Breast epithelium (tissue), 4 donors: ENCODE results near the gene S100A1. TPM values are rescaled to one million over a fixed set of nuclear protein-coding genes. Genes with fewer than 3 reads are reported as not detected.
A peak's percentile ranks its signal among the peaks of the same experiment; 100 is the strongest.

Experiments used
- DNase-seq, 2 donors: peaks; one replicate each; pipeline ENCODE4 v3.0.0-alpha.2; 2019; ENCODE audit warnings: low spot score in 2 of 2
- H3K27ac ChIP-seq, 2 donors: fragments of 200-600 bp; sonication (generic) in 1 of 2; one replicate each; pipeline ENCODE4 v1.5.1; 2016 to 2019; ENCODE audit warnings: mild to moderate bottlenecking in 1 of 2
- H3K27me3 ChIP-seq, 2 donors: fragments of 200-600 bp; sonication (generic) in 1 of 2; one replicate each; pipeline versions ENCODE4 v1.5.1 to v1.6.0; 2017 to 2019; ENCODE audit warnings: control low read depth in 1 of 2, mild to moderate bottlenecking in 1 of 2
- H3K36me3 ChIP-seq: fragments of 200-600 bp; one replicate; pipeline ENCODE4 v1.5.1; 2019
- H3K4me1 ChIP-seq, 2 donors: fragments of 200-600 bp; sonication (generic); one replicate each; pipeline ENCODE4 v1.5.1; 2016 to 2019; ENCODE audit warnings: control low read depth in 1 of 2
- H3K4me3 ChIP-seq, 3 donors: fragments of 200-600 bp; sonication (generic); 1 replicate in 2 of 3; 2 replicates in 1 of 3; pipeline ENCODE4 v1.5.1; 2016 to 2019; ENCODE audit warnings: mild to moderate bottlenecking in 3 of 3, moderate library complexity in 2 of 3
- H3K9me3 ChIP-seq, 2 donors: fragments of 200-600 bp; sonication (generic) in 1 of 2; one replicate each; pipeline ENCODE4 v1.5.1; 2016 to 2019; ENCODE audit warnings: control low read depth in 1 of 2
- POLR2A ChIP-seq: fragments of 450-650 bp; IDR thresholded peaks from one replicate; pipeline ENCODE4 v1.6.1; 2016; ENCODE audit warnings: antibody characterized with exemption, mild to moderate bottlenecking, moderate library complexity
- POLR2AphosphoS5 ChIP-seq, 3 donors: sonication (generic); formaldehyde crosslinking; IDR thresholded peaks; one replicate each; pipeline ENCODE4 v1.6.1; 2017; ENCODE audit warnings: antibody characterized with exemption in 3 of 3
- intact Hi-C: fragments of 100-400 bp; cut with DNase I; formaldehyde crosslinking; loops from one replicate; pipeline ENCODE4 v1.15.1; 2023; ENCODE audit warnings: low total_unique reads
- total RNA-seq, 3 donors: library from RNA; depleted of rRNA; stranded (reverse); fragments of >200 nt; gene quantifications; one replicate each; pipeline ENCODE4 v1.1.0, GENCODE V29; 2016
- TF ChIP-seq, protein P1 (sequence below), 3 donors: fragments of 450-650 bp; IDR thresholded peaks; one replicate each; pipeline ENCODE4 v1.5.1; 2016 to 2017; ENCODE audit warnings: antibody characterized with exemption in 3 of 3, mild to moderate bottlenecking in 3 of 3, moderate library complexity in 3 of 3

The S100A1 gene
- total RNA-seq, 3 donors from 2014 or later: 6.1 to 40.0 (median 28.5) TPM

DNA sequence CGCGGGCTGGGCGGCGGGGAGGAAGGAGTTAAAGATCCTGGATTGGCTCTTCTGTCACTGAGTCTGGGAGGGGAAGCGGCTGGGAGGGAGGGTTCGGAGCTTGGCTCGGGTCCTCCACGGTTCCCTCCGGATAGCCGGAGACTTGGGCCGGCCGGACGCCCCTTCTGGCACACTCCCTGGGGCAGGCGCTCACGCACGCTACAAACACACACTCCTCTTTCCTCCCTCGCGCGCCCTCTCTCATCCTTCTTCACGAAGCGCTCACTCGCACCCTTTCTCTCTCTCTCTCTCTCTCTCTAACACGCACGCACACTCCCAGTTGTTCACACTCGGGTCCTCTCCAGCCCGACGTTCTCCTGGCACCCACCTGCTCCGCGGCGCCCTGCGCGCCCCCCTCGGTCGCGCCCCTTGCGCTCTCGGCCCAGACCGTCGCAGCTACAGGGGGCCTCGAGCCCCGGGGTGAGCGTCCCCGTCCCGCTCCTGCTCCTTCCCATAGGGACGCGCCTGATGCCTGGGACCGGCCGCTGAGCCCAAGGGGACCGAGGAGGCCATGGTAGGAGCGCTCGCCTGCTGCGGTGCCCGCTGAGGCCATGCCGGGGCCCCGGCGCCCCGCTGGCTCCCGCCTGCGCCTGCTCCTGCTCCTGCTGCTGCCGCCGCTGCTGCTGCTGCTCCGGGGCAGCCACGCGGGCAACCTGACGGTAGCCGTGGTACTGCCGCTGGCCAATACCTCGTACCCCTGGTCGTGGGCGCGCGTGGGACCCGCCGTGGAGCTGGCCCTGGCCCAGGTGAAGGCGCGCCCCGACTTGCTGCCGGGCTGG, 50.5 kb downstream of the S100A1 start, which contains the start of gene NPR1:
Gene NPR1, plus strand, starts transcription at position 170 of the 818 bp plus-strand sequence. Its CDS starts 421 bp downstream, at position 591.
- H3K27ac ChIP-seq: peak within 1 kb of the TSS; percentile 29 to 68
- H3K36me3 ChIP-seq: no peaks in the 10 kb centered on the region
- intact Hi-C loops: loop anchor here (10.0 kb wide), 1 partner anchor 96 kb away; the partner anchor contains the start of gene SLC27A3
- peaks cover 0 to 10% of the 10 kb centered on the region in 2 donors for H3K27me3 ChIP-seq
- TF ChIP-seq POLR2A: no peak
- TF ChIP-seq, protein P1, sequence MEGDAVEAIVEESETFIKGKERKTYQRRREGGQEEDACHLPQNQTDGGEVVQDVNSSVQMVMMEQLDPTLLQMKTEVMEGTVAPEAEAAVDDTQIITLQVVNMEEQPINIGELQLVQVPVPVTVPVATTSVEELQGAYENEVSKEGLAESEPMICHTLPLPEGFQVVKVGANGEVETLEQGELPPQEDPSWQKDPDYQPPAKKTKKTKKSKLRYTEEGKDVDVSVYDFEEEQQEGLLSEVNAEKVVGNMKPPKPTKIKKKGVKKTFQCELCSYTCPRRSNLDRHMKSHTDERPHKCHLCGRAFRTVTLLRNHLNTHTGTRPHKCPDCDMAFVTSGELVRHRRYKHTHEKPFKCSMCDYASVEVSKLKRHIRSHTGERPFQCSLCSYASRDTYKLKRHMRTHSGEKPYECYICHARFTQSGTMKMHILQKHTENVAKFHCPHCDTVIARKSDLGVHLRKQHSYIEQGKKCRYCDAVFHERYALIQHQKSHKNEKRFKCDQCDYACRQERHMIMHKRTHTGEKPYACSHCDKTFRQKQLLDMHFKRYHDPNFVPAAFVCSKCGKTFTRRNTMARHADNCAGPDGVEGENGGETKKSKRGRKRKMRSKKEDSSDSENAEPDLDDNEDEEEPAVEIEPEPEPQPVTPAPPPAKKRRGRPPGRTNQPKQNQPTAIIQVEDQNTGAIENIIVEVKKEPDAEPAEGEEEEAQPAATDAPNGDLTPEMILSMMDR (IDR thresholded peaks at IDR 0.05): no peak
- TF ChIP-seq POLR2AphosphoS5 (IDR thresholded peaks at IDR 0.05): no peak
- H3K9me3 ChIP-seq: no peaks in the 10 kb centered on the region
- DNase-seq: no peak
- peaks cover 7 to 10% of the 10 kb centered on the region in 2 donors for H3K4me1 ChIP-seq
- peak within 1 kb of the TSS; percentile 62 to 92 (median 69) for H3K4me3 ChIP-seq

DNA sequence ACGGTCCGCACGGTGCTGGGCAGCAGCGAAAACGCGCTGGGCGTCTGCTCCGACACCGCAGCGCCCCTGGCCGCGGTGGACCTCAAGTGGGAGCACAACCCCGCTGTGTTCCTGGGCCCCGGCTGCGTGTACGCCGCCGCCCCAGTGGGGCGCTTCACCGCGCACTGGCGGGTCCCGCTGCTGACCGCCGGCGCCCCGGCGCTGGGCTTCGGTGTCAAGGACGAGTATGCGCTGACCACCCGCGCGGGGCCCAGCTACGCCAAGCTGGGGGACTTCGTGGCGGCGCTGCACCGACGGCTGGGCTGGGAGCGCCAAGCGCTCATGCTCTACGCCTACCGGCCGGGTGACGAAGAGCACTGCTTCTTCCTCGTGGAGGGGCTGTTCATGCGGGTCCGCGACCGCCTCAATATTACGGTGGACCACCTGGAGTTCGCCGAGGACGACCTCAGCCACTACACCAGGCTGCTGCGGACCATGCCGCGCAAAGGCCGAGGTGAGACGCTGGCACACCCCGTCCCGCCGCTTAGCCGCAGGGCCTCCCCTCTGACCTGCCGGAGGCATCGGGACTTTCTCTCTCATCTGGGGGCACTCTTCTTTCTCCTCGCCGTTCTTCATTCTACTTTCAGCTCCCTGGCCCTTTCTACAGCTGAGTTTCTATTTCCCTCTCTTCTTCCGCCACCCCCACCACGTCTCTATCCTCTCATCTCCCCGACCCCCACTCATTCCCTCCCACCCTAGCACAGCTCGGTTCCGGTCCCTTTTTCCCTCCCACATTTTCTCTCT, 51.3 kb downstream of the S100A1 start:
- intact Hi-C loops: loop anchor here (10.0 kb wide), 1 partner anchor 95 kb away; the partner anchor contains the start of gene SLC27A3

DNA sequence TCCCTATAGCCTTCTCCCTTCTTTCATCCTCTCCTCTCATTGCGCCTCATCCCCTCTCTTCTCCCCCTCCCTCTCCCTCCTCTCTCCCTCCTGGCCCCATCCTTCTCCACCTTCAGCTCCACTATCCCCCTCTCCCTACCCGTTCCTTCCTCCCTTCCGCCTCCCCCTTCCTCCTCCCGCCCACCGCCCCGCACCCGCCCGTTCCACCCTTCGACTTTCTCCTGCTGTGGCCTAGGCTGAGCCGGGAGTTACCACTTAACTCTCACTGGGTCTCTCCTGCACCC, 51.8 kb downstream of the S100A1 start:
- Histone ChIP-seq H3K27ac (peak overlapping the region in 1 of 2 donors; percentile 68), H3K36me3 (no peaks in the 10 kb centered on the region), H3K4me1 (peaks cover 7 to 10% of the 10 kb centered on the region in 2 donors), H3K9me3 (no peaks in the 10 kb centered on the region), H3K4me3 (peak overlapping the region; percentile 62 to 92 (median 69)), H3K27me3 (peaks cover 0 to 10% of the 10 kb centered on the region in 2 donors)
- TF ChIP-seq POLR2AphosphoS5 (IDR thresholded peaks at IDR 0.05) (no peak), POLR2A (no peak)
- TF ChIP-seq, protein P1 (IDR thresholded peaks at IDR 0.05): no peak
- intact Hi-C loops: no loop called here
- no peak for DNase-seq

More for the DNA sequence above, 51.3 kb downstream of the S100A1 start:
- TF ChIP-seq POLR2A (no peak), POLR2AphosphoS5 (IDR thresholded peaks at IDR 0.05) (no peak)
- TF ChIP-seq, protein P1 (IDR thresholded peaks at IDR 0.05): peak in 1 of 3 donors; percentile 41
- no peaks in the 10 kb centered on the region for H3K9me3 ChIP-seq
- H3K4me3 ChIP-seq: peak overlapping the region; percentile 62 to 92 (median 69)
- H3K4me1 ChIP-seq: peaks cover 7 to 10% of the 10 kb centered on the region in 2 donors
- no peaks in the 10 kb centered on the region for H3K36me3 ChIP-seq
- no peak for DNase-seq
- H3K27me3 ChIP-seq: peaks cover 0 to 10% of the 10 kb centered on the region in 2 donors
- H3K27ac ChIP-seq: peak overlapping the region; percentile 29 to 68

Other genes with a start within 250 kb of the S100A1 start
- 10 to 100 TPM; 13.1 to 37.4 (median 26.5) TPM for gene S100A8, start 237.4 kb upstream of the S100A1 start, total RNA-seq
- not detected for gene S100A7A, start 211.9 kb upstream of the S100A1 start, total RNA-seq
- not detected for gene S100A7, start 167.8 kb upstream of the S100A1 start, total RNA-seq
- gene S100A6, start 92.4 kb upstream of the S100A1 start, total RNA-seq: 100 to 1,000 TPM; 351 to 861 (median 423) TPM
- gene S100A5, start 87.5 kb upstream of the S100A1 start, total RNA-seq: not detected
- 1,000 to 10,000 TPM in 1 of 3 donors, 100 to 1,000 TPM in 2; 177 to 1,015 (median 198) TPM for gene S100A4, start 82.6 kb upstream of the S100A1 start, total RNA-seq
- gene S100A3, start 79.2 kb upstream of the S100A1 start, total RNA-seq: 1 to 10 TPM in 2 of 3 donors, under 1 TPM in 1; 0.44 to 2.6 (median 2.2) TPM
- 1 to 10 TPM in 1 of 3 donors, under 1 TPM in 1, not detected in 1; 0.33 to 5.4 TPM for gene S100A2, start 62.6 kb upstream of the S100A1 start, total RNA-seq
- gene S100A16, start 15.3 kb upstream of the S100A1 start, total RNA-seq: 100 to 1,000 TPM in 2 of 3 donors, 10 to 100 TPM in 1; 52.0 to 154 (median 102) TPM
- 10 to 100 TPM in 2 of 3 donors, not detected in 1; 70.1 to 99.2 TPM for gene S100A14, start 12.1 kb upstream of the S100A1 start, total RNA-seq
- 100 to 1,000 TPM; 163 to 221 (median 198) TPM for gene S100A13, start 929 bp upstream of the S100A1 start, total RNA-seq
- 100 to 1,000 TPM in 1 of 3 donors, 10 to 100 TPM in 2; 37.1 to 112 (median 71.8) TPM for gene CHTOP, start 5.6 kb downstream of the S100A1 start, total RNA-seq
- gene SNAPIN, start 30.3 kb downstream of the S100A1 start, total RNA-seq: 10 to 100 TPM; 43.3 to 70.7 (median 54.2) TPM
- 100 to 1,000 TPM in 2 of 3 donors, 10 to 100 TPM in 1; 92.2 to 169 (median 147) TPM for gene ILF2, start 42.6 kb downstream of the S100A1 start, total RNA-seq
- gene NPR1, start 50.3 kb downstream of the S100A1 start, total RNA-seq: 100 to 1,000 TPM in 1 of 3 donors, 10 to 100 TPM in 2; 19.9 to 134 (median 46.5) TPM
- 10 to 100 TPM; 46.5 to 53.4 (median 51.7) TPM for gene INTS3, start 99.6 kb downstream of the S100A1 start, total RNA-seq
- gene SLC27A3, start 147.0 kb downstream of the S100A1 start, total RNA-seq: 10 to 100 TPM; 23.0 to 36.2 (median 31.5) TPM